ENCODE results near the gene JMJD4. TPM values are rescaled to one million over a fixed set of nuclear protein-coding genes. Genes with fewer than 3 reads are reported as not detected.
A peak's percentile ranks its signal among the peaks of the same experiment; 100 is the strongest.
"Not testable (repeated sequence)": the region's sequence is repeated elsewhere in the genome, so short reads cannot be mapped to it uniquely, and the experiment has no call there.

The JMJD4 gene
- total RNA-seq, 1 donor from 2014 or later: 33.9 TPM

- Mint-ChIP-seq H3K4me3 (no peak overlapping the region), H3K9me3 (peaks cover 55% of the 10 kb centered on the region), H3K4me1 (ENCODE audit: low read depth) (peaks cover 5% of the 10 kb centered on the region), H3K27me3 (ENCODE audit: insufficient read depth) (peaks cover 7% of the 10 kb centered on the region), H3K36me3 (ENCODE audit: low read depth) (peaks cover 3% of the 10 kb centered on the region), H3K27ac (no peak overlapping the region)
- intact Hi-C loops (cut with micrococcal nuclease): no loop called here
- DNase-seq (ENCODE audit: low spot score): no peak
Measured at GRCh38 chr1:227723474-227723873, 11.6 kb downstream of the JMJD4 start.

GRCh38 chr1:227718932-227719331 is 16.2 kb downstream of the JMJD4 start:
- intact Hi-C loops (cut with micrococcal nuclease): no loop called here
- no peak overlapping the region for H3K4me3 Mint-ChIP-seq

GRCh38 chr1:227712648-227713047 is 22.5 kb downstream of the JMJD4 start:
- H3K9me3 Mint-ChIP-seq: peaks cover 57% of the 10 kb centered on the region
- no peak overlapping the region for H3K27ac Mint-ChIP-seq
- H3K4me1 Mint-ChIP-seq (ENCODE audit: low read depth): peaks cover 7% of the 10 kb centered on the region
- H3K36me3 Mint-ChIP-seq (ENCODE audit: low read depth): peaks cover 3% of the 10 kb centered on the region
- no peak overlapping the region for H3K4me3 Mint-ChIP-seq
- H3K27me3 Mint-ChIP-seq (ENCODE audit: insufficient read depth): no peaks in the 10 kb centered on the region
- intact Hi-C loops (cut with micrococcal nuclease): no loop called here
- DNase-seq (ENCODE audit: low spot score): no peak

More at GRCh38 chr1:227718932-227719331, 16.2 kb downstream of the JMJD4 start:
- Mint-ChIP-seq H3K4me1 (ENCODE audit: low read depth) (no peaks in the 10 kb centered on the region), H3K27me3 (ENCODE audit: insufficient read depth) (peaks cover 2% of the 10 kb centered on the region), H3K27ac (no peak overlapping the region), H3K9me3 (peaks cover 82% of the 10 kb centered on the region), H3K36me3 (ENCODE audit: low read depth) (no peaks in the 10 kb centered on the region)
- DNase-seq (ENCODE audit: low spot score): no peak

- H3K36me3 Mint-ChIP-seq (ENCODE audit: low read depth); H3K27me3 Mint-ChIP-seq (ENCODE audit: insufficient read depth); H3K4me3 Mint-ChIP-seq; H3K4me1 Mint-ChIP-seq (ENCODE audit: low read depth); H3K27ac Mint-ChIP-seq; intact Hi-C loops (cut with micrococcal nuclease); DNase-seq (ENCODE audit: low spot score): not testable (repeated sequence)
- peaks cover 41% of the 10 kb centered on the region for H3K9me3 Mint-ChIP-seq
Measured at GRCh38 chr1:227710474-227710873, 24.6 kb downstream of the JMJD4 start.

GRCh38 chr1:227709451-227709850 is 25.7 kb downstream of the JMJD4 start:
- peaks cover 9% of the 10 kb centered on the region for H3K4me1 Mint-ChIP-seq (ENCODE audit: low read depth)
- intact Hi-C loops (cut with micrococcal nuclease): no loop called here
- H3K4me3 Mint-ChIP-seq: no peak overlapping the region
- H3K27me3 Mint-ChIP-seq (ENCODE audit: insufficient read depth): no peaks in the 10 kb centered on the region
- no peak overlapping the region for H3K27ac Mint-ChIP-seq
- H3K36me3 Mint-ChIP-seq (ENCODE audit: low read depth): peaks cover 3% of the 10 kb centered on the region
- no peak for DNase-seq (ENCODE audit: low spot score)
- peaks cover 33% of the 10 kb centered on the region for H3K9me3 Mint-ChIP-seq

- H3K27me3 Mint-ChIP-seq (ENCODE audit: insufficient read depth): no peaks in the 10 kb centered on the region
- intact Hi-C loops (cut with micrococcal nuclease): no loop called here
- peaks cover 3% of the 10 kb centered on the region for H3K36me3 Mint-ChIP-seq (ENCODE audit: low read depth)
- H3K4me1 Mint-ChIP-seq (ENCODE audit: low read depth): peaks cover 9% of the 10 kb centered on the region
- H3K4me3 Mint-ChIP-seq: no peak overlapping the region
- H3K27ac Mint-ChIP-seq: peak overlapping the region; percentile 21
- no peak for DNase-seq (ENCODE audit: low spot score)
- H3K9me3 Mint-ChIP-seq: peaks cover 41% of the 10 kb centered on the region
Measured at GRCh38 chr1:227707846-227708245, 27.3 kb downstream of the JMJD4 start.

- not testable (repeated sequence) for H3K27me3 Mint-ChIP-seq (ENCODE audit: insufficient read depth); H3K4me1 Mint-ChIP-seq (ENCODE audit: low read depth)
Measured at GRCh38 chr1:227701631-227702030, 33.5 kb downstream of the JMJD4 start.

GRCh38 chr1:227697321-227697864 is 37.7 kb downstream of the JMJD4 start:
- intact Hi-C loops (cut with micrococcal nuclease): no loop called here
- Mint-ChIP-seq H3K9me3 (peaks cover 40% of the 10 kb centered on the region), H3K27ac (no peak overlapping the region), H3K4me3 (no peak overlapping the region), H3K36me3 (ENCODE audit: low read depth) (no peaks in the 10 kb centered on the region), H3K4me1 (ENCODE audit: low read depth) (no peaks in the 10 kb centered on the region), H3K27me3 (ENCODE audit: insufficient read depth) (no peaks in the 10 kb centered on the region)
- no peak for DNase-seq (ENCODE audit: low spot score)

More at GRCh38 chr1:227701631-227702030, 33.5 kb downstream of the JMJD4 start:
- H3K36me3 Mint-ChIP-seq (ENCODE audit: low read depth); intact Hi-C loops (cut with micrococcal nuclease); DNase-seq (ENCODE audit: low spot score); H3K4me3 Mint-ChIP-seq; H3K27ac Mint-ChIP-seq: not testable (repeated sequence)
- peaks cover 52% of the 10 kb centered on the region for H3K9me3 Mint-ChIP-seq

- Mint-ChIP-seq H3K9me3 (peaks cover 52% of the 10 kb centered on the region), H3K4me3 (no peak overlapping the region), H3K4me1 (ENCODE audit: low read depth) (no peaks in the 10 kb centered on the region), H3K27ac (no peak overlapping the region), H3K36me3 (ENCODE audit: low read depth) (no peaks in the 10 kb centered on the region), H3K27me3 (ENCODE audit: insufficient read depth) (no peaks in the 10 kb centered on the region)
- DNase-seq (ENCODE audit: low spot score): no peak
- intact Hi-C loops (cut with micrococcal nuclease): no loop called here
Measured at GRCh38 chr1:227685807-227686206, 49.3 kb downstream of the JMJD4 start.

Other genes with a start within 250 kb of the JMJD4 start
- gene ZNF678, start 171.7 kb downstream of the JMJD4 start, total RNA-seq: 4.2 and 5.0 TPM in 2 replicates
- 32.2 and 33.7 TPM in 2 replicates for gene SNAP47, start 133 bp upstream of the JMJD4 start, total RNA-seq
- gene PRSS38, start 80.4 kb upstream of the JMJD4 start, total RNA-seq: not detected in 2 replicates
- not detected in 2 replicates for gene WNT9A, start 212.6 kb upstream of the JMJD4 start, total RNA-seq

Measured in activated T-helper 1 cell treated with anti-CD3 and anti-CD28 coated beads, Interleukin-12 subunit alpha, Interleukin-12 subunit beta, Interleukin-2, Interleukin-4 antibody, amounts not matched to agents 30 ng/mL and 10 ng/mL and 1 ng/mL, durations not matched to agents 14 hours and 24 hours and 36 hours (primary cell).